Measurements from ENCODE around the gene MFGE8.

- TF ChIP-seq MXD1 (CRISPR knock-in tag; IDR thresholded peaks at IDR 0.05; ENCODE audit: borderline replicate concordance, poor library complexity, severe bottlenecking) (no peak), ATF3 (IDR thresholded peaks at IDR 0.05) (no peak), ATF3 (CRISPR knock-in tag; conservative IDR thresholded peaks at IDR 0.05) (no peak), AFF4 (CRISPR knock-in tag; IDR thresholded peaks at IDR 0.05) (no peak), MAFK (IDR thresholded peaks at IDR 0.05; ENCODE audit: low read length) (no peak), PKNOX1 (IDR thresholded peaks at IDR 0.05) (no peak), RNF2 (IDR thresholded peaks at IDR 0.05) (no peak), TBP (optimal IDR thresholded peaks at IDR 0.05; ENCODE audit: low read depth, low read length) (no peak), ZNF561 (CRISPR knock-in tag; conservative IDR thresholded peaks at IDR 0.05) (no peak), HDGF (IDR thresholded peaks at IDR 0.05) (no peak), ATF4 (CRISPR knock-in tag; IDR thresholded peaks at IDR 0.05) (no peak)
- TF ChIP-seq, protein P1, sequence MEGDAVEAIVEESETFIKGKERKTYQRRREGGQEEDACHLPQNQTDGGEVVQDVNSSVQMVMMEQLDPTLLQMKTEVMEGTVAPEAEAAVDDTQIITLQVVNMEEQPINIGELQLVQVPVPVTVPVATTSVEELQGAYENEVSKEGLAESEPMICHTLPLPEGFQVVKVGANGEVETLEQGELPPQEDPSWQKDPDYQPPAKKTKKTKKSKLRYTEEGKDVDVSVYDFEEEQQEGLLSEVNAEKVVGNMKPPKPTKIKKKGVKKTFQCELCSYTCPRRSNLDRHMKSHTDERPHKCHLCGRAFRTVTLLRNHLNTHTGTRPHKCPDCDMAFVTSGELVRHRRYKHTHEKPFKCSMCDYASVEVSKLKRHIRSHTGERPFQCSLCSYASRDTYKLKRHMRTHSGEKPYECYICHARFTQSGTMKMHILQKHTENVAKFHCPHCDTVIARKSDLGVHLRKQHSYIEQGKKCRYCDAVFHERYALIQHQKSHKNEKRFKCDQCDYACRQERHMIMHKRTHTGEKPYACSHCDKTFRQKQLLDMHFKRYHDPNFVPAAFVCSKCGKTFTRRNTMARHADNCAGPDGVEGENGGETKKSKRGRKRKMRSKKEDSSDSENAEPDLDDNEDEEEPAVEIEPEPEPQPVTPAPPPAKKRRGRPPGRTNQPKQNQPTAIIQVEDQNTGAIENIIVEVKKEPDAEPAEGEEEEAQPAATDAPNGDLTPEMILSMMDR (IDR thresholded peaks at IDR 0.05 in 2 of 3, conservative IDR thresholded peaks at IDR 0.05 in 1 of 3; ENCODE audit: insufficient read depth in 2 of 3, low read depth in 1 of 3, low read length in 3 of 3): no peak
These were observed 6.6 kb downstream of the MFGE8 start for GRCh38 chr15:88906551-88906950.

Data from K562 (cell line).